Anterior cingulate cortex (tissue), 58 donors: ENCODE measurements around the gene LRMDA.

Experiments used
- DNase-seq, 58 donors: peaks; one replicate each; lab custom pipeline; 2025; lab: John Stamatoyannopoulos, UW

LRMDA gene

DNA sequence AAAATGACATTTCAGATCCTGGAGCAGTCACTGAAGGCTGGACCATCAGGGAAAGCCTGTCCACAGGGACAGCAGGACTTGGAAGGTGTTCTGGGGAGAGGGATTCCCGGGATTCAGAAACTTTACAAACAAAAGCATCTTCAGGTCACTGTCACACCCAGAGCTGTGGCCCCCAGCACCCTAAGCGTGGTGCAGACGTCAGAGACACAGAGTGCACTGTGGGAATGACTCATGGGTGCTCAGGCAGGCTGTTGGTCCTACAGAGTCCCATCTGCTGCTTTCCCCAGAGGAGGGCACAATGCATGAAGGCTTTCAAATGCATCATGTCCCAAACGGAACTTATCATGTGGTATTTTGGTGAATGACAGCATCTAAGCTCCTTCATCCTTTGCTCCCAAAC is 13.1 kb upstream of the LRMDA start:
- DNase-seq: no peak

DNA sequence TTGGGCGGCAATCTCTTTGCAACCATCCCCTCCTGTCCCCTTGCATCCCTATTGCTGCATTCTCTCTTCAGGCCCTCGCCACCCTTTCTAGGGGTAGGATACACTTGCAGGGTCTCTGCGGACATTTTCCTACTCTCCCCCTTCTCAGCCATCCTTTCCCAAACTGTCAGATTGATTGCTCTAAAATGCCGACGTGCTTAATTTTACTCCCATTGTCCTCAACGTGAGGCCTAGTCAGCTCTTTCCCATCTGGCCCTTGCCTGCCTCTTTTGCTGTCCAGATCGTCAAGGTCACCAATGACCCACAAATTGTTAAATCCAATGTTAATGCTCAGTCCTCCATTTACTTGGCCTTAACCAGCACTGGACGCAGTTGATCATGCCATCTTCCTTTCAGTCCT is 12.7 kb upstream of the LRMDA start:
- DNase-seq: no peak

DNA sequence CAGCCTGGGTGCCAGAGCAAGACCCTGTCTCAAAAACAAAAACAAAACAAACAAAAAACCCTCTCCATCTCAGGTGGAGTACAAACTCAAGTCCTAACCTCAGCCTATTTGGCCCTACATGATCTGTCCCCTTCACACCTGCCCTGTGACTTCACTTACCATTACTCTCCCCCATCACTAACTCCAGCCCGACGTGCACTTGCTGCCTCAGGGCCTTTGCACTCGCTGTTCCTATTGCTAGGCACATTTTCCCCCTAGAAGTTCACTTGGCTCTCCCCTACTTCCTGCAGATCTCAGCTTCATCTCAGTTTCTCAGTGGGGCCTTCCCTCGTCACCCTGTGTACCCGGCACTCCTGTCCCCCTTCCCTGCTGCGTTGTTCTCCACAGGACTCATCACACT is 8.5 kb upstream of the LRMDA start:
- no peak for DNase-seq

DNA sequence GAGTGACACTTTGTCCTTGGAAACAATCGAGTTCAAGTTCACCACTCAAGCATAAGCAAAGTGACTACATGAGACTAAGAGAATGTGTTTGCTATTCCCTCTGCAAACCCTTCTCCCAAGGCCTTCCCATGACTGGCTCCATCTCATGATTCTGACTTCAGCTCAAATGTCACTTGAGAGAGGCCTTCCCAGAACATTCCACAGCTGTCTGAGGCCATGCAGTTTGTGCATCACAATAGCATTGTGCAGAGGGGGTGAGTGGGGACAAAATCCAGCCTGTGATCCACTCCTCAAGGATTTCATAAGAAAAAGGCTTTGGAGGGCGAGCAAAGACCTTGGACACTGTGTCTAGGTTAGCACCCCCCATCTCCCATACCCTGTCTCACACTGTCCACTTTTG is 6.9 kb upstream of the LRMDA start:
- DNase-seq: no peak

DNA sequence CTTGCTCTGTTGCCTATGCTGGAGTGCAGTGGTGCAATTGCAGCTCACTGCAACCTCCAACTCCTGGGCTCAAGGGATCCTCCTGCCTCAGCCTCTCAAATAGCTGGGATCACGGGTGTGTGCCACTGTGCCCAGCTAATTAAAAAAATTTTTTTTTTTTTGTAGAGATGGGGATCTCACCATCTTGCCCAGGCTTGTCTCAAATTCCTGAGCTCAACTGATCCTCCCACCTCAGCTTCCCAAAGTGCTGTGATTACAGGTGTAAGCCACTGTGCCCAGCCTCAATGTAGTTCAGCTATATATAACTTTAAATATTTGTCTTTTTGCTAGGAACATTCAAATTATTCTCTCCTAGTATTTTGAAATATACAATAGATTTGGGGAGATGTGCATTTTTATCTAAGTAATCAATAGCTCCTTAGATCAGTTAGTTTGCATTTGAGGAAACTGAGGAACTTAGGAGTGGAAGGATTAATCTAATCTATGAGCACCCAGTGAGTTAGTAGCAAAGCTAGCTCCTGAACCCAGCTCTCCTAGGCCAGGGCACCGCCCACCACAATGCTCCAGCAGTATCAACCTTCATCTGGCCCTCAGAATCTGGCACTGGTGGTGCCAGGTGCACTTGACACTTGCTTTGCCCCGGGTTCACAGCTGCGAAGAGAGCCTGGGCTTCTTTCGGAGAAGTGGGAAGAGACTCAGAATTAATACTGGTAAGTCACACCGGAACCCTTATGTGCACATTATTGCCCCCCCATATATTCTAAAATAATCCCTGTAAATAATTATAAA is 5.9 kb upstream of the LRMDA start:
- DNase-seq: no peak

DNA sequence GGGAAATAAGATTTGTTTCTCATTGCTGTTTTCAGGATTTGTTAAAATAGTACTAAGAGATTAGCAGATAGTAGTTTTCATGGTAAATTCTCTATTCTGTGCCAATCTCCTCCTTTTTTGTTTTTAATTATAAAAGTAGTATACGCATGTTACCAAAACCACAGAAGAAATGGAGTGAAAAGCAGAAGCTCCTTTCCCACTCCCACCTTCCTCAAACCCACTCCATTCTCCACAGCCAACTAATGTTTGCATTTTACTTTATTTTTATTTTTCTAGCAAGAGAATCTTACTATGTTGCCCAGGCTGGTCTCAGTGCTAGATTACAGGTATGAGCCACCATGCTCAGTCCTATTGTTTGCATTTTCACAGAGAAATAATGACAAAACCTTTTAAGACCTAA is 4.5 kb upstream of the LRMDA start:
- DNase-seq: no peak

DNA sequence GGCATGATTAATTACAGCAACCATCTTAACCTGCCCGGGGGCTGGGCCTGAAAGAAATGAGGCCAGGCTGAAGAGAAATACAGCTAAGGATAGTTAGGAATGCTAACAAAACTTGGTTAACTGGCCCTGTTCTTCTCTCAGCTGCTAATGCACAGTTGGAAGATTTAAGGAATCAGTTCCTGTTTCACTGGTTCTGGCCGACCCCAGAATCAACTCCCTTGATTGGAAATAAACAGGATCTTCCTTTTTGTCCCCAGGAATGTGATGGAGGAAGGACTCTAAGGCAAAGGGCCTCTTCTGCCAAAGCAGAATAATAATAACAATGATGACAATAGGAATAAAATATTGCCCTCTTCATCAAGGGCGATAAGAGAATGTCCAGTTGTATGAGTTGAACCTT is 3.5 kb upstream of the LRMDA start:
- DNase-seq: no peak

DNA sequence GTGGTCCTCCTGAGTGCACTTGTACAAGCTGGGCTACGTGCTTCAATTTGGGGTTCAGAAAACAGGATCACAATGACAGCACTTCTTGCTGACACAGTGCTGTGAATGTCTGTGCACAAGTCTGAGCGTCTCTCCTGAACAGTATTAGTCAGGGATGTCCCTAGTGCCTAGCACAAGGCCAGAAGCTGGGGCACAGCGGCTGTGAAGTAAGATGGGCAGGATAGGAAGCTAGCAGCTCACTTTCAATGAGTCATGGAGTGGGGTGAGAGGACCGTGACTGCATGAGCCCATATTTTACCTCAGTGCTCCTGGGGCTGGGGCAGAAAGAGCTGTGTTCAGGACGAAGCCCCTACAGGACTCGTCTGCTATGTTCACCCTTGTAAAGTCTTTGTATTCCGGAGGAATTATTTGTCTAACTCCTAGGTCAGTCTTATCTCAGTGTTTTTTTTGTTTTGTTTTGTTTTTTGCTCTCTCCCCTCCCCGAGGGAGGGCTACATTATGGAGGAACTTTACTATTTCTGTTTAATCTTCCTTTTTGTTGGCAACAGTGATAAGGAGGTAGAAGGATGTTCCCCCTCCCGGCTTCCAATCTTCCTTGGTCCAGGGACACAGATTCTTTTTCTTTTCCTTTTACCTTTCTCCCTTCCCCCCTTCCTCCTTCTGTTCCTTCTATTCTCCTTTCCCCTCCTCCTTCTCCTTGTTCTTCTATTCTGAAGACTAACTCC is 2.8 kb upstream of the LRMDA start:
- DNase-seq: no peak

DNA sequence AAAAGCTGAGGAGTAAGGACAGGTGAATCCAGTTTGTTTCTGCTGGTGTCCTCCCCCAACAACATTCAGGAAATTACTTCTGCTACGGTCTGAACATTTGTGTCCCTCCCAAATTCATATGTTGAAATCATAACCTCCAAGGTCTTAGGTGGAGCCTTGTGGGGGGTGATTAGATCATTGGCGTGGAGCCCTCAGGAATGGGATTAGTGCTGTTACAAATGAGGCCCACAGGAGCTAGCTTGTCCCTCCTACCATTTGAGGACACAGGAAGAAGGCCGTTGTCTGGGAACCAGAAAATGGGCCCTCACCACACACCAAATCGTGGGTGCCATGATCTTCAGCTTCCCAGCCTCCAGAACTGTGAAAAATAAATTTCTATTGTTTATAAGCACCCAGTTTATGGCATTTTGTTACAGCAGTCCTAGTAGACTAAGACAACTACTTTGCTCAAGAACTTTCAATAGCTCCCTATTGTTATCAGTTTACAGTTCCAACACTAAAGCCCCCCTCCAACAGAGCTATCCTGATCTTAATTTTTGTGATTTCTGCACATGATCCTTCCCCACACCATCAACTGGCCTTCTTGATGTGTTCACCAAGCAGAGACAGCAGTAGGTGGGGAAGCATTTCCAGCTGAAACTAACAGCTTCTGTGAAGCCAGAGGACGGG is 2.1 kb upstream of the LRMDA start:
- no peak for DNase-seq

DNA sequence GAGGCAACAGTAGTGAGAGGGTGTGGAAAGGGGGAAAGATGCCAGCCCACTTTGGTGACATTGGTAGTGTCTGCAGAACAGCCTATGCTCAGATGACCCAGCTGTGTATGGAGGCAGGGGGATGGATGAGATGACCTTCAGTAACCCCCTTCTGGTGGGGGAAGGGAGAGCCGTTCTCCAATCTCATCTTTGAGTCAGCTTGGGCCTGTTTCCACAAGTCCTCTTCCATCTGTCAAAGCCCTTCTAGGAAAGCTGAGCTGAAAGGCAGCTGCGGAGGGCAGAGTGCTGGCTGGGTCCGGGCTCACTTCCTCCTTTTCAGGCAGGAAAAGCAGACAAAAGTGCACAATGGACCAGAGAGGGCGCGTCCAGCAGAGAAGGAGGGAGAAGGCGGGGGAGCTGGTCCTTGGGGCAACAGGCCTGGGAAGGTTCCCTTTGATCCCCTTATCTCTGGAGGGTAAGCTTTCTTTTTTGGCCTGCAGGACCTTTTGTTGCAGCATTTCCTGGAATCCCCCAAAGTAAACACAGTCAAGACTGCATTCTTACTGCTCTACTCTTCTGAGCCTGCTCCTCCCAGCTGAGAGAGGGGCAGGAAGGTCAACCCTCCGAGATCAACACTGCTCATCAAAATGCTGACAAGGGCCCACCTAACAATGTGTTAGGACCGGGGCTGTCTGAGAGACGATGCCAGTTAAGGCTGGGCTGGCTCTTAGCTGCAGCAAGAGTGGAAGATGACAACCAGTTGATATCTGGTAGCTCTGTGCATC is 1.2 kb upstream of the LRMDA start:
- peak in 5 of 58 donors; percentile 10 to 17 (median 10) for DNase-seq

DNA sequence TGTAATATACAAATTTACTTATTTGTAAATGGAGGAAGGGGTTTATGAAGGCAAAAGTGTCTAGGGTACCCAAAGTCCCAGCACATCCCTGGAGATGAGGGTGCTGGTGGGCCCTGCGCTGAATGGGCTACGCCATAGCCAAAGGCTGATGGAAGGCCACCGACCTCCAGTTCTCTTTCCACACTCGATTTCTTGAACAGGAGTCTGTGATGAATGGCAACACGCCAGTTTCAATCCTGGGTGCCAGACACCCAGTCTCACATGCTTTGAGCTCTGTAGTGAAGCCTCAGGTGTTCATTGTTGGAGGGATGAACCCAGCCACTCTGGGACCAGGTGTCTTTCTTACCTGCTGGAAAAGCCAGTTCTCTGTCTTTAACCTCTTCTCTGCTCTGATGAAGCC is 752 bp downstream of the LRMDA start:
- DNase-seq: no peak

DNA sequence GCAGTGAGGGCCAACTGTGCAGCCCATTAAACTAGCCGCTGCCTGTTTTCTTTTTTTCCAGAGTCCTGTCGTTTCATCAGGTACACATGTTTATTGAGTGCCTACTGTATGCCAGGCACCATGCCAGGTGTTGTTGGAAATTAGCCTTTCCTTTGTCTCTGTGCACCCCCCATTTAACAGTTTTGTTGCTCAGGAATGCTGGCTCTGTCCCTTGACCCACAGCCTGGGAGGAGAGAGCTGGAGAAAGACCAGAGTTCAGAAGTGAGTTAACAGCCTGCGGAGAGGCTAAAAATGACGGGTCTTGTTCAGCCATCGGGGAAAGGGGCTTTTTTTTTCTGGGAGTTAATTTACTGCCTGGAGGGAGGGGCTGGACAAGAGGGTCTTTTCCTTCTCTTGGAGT is 1.3 kb downstream of the LRMDA start:
- DNase-seq: no peak

DNA sequence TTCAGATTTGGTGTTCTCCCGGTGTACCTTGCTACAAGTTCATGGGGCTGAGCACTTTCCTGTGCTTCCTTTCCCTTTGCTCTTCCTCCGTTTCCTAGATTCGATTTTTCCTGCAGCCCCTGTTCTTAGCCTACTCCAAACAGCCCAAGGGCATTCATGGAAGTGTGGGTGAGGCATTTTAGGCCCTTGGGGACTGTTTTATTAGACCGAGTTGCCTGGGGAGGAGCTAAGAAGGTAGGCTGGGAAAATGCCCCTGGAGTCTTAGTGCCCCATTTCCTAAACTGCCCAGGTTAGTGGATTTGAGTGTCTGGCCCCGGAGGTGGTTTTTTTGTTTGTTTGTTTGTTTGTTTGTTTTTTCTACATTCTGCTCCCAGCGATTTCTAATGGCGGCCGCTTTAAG is 1.8 kb downstream of the LRMDA start:
- DNase-seq: no peak

DNA sequence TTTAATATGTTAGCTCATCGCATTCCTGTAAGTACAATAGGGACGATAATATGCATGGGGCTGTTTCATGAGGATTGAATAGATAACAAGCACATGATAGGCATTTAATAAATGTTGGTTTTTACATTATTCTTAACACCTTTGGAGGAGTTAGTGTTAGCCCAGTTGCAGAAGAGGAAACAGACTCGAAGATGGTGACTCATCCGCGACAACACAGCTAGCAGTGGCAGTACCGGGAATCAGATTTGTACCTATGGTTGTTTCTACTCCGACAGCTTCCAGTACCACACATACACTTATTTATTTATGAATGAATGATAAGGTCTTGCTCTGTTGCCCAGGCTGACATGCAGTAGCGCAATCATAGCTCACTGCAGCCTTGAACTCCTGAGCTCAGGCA is 2.9 kb downstream of the LRMDA start:
- no peak for DNase-seq

DNA sequence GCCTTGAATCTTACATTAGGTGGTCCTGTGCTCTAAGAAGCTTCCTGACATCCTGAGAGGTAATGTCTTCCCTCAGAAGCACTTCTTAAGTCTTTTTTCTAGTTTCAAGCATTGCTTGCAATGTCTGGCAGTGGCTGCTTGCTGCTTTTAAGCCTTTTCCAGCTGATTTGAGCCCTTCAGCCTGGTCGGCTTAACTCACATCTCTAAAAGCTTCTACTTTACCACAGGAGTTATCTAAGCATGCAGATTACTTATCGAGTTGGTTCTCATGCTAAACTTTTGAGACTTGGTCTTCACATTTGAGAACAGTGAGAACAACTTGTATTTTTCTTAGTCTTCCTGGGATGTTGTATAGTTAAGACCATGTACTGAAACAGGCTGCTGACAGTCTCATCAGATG is 3.9 kb downstream of the LRMDA start:
- no peak for DNase-seq

DNA sequence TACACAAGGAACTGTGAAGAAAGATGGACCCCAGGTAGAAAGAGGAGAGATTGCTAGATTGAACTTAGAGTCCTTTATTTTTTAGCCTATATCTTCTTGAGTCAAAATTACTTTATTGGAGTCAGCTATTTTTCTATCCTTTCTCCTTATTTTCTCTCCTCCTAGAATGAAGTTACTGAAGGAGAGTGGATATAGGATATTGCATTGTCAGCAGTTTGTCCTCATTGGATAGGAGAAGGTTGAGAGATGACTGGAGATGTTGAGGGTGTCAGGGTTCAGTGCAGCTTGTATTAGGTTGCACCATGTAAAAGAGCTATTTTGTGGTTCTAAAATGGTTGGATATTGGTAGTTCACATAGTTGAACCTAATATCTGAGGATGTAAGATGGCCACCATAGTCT is 5.5 kb downstream of the LRMDA start:
- DNase-seq: no peak

DNA sequence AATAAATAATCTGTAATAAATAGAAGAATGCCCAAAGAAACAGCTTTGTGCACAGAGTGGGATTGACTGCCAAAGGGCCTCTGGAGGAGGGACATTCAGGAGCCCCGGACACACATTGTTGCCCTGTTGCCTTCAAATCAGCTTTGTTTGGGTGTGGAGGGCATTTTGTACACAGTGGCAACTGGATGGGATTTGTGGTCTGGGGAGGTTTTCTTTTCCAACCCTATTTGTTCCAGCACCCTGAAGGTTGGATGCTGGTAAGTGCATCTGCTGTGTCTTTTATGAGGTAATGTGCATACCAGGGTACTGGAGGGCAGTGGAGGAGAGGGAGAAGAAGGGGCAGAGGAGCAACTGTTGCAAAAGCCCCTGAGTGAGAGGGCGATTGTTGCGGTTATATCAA is 6.3 kb downstream of the LRMDA start:
- DNase-seq: no peak

DNA sequence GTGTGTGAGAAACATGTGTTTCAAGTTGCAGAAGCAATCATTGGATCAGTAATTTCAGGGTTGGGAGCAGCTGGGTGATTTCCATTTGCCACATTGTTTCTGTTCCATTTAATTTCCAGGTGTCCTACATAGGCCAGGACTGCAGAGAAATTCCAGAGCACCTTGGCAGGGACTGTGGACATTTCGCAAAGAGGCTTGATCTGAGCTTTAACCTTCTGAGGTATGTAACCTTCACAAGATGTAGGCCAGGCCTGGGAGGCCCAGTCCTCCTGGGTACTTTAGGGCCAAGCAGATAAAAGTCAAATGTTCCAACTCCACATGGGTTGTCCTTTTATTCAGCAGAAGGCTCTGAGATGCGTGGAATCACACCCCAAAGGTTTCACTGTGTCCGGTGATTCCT is 6.9 kb downstream of the LRMDA start:
- DNase-seq: no peak

DNA sequence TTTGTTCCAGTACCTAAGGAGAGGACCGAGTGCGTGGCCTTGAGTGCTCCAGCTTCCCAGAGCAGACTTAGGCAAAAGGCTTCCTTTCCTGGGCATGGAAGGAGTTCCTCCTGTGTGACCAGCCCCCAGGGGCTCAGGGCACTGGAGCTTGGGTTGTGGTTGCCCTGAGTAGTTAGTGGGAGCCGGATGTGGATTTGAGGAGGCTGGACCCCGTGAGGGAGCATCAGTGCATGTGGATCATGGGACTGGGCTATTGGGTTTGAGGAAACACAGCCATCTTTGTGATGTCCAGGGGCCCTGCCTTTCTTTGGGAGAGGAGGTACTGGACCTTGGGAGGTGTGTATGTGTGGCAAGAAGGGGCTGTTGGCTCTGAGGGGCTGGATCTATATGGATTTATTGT is 8.4 kb downstream of the LRMDA start:
- no peak for DNase-seq

DNA sequence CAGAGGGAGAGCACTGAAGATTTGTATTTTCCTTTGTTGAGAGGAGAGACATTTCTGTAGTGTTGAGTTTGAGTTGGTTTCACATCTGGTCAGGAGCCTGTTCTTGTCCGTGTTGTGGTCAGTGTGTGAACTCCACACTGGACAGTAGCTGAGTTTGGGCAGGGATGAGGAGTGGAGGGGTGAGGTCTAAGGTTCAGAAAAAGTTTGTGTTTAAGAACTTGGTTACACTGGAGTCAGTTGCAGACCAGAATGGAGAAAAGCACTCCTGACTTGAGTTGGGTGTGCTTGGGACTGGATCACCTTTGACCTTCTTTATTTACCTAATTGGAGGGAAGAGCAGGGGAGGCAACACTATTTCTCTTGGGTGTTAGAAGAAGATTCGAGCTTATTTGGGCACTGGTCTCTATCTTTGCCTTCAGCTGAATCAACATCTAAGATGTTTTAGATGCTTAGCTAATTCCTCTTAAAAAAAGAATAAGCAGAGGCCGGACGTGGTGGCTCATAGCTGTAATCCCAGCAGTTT is 8.9 kb downstream of the LRMDA start:
- no peak for DNase-seq

DNA sequence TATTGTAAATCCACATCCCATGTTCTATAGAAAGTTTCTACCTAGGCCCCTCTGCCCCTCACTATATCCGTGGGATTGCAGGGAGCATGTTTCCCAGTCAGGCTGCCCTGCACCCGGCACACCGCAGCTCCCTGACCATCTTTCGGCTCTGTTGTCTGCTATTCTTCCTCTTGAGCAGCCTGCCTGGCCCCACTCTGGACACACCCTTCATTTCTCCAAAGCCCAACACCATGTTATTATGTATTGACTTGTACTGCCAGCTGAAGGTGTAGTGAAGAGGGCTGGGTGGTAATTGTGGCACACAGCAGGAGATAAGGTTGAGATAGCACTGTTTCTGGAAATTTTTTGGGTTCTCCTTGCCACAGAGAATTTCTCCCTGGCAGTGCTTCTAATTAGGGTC is 9.8 kb downstream of the LRMDA start:
- no peak for DNase-seq
